GM12865 (cell line): Measurements from ENCODE around the gene ZNF687.

Source experiments
- DNase-seq: peaks from one replicate; pipeline ENCODE4 v3.0.0; 2010; ENCODE audit warnings: low read depth
- H3K4me3 ChIP-seq: 2 replicates; pipeline ENCODE4 v1.5.1; 2011; ENCODE audit warnings: mild to moderate bottlenecking, low read depth, low read length, control low read depth
- TF ChIP-seq, protein P1 (sequence below): IDR thresholded peaks from 2 replicates; pipeline ENCODE4 v1.5.1; 2011; ENCODE audit warnings: low read length, control low read depth, low read depth, inconsistent platforms; ENCODE audit not compliant: insufficient read depth; ENCODE audit errors: missing control alignments

The ZNF687 gene, protein sequence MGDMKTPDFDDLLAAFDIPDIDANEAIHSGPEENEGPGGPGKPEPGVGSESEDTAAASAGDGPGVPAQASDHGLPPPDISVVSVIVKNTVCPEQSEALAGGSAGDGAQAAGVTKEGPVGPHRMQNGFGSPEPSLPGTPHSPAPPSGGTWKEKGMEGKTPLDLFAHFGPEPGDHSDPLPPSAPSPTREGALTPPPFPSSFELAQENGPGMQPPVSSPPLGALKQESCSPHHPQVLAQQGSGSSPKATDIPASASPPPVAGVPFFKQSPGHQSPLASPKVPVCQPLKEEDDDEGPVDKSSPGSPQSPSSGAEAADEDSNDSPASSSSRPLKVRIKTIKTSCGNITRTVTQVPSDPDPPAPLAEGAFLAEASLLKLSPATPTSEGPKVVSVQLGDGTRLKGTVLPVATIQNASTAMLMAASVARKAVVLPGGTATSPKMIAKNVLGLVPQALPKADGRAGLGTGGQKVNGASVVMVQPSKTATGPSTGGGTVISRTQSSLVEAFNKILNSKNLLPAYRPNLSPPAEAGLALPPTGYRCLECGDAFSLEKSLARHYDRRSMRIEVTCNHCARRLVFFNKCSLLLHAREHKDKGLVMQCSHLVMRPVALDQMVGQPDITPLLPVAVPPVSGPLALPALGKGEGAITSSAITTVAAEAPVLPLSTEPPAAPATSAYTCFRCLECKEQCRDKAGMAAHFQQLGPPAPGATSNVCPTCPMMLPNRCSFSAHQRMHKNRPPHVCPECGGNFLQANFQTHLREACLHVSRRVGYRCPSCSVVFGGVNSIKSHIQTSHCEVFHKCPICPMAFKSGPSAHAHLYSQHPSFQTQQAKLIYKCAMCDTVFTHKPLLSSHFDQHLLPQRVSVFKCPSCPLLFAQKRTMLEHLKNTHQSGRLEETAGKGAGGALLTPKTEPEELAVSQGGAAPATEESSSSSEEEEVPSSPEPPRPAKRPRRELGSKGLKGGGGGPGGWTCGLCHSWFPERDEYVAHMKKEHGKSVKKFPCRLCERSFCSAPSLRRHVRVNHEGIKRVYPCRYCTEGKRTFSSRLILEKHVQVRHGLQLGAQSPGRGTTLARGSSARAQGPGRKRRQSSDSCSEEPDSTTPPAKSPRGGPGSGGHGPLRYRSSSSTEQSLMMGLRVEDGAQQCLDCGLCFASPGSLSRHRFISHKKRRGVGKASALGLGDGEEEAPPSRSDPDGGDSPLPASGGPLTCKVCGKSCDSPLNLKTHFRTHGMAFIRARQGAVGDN

DNA sequence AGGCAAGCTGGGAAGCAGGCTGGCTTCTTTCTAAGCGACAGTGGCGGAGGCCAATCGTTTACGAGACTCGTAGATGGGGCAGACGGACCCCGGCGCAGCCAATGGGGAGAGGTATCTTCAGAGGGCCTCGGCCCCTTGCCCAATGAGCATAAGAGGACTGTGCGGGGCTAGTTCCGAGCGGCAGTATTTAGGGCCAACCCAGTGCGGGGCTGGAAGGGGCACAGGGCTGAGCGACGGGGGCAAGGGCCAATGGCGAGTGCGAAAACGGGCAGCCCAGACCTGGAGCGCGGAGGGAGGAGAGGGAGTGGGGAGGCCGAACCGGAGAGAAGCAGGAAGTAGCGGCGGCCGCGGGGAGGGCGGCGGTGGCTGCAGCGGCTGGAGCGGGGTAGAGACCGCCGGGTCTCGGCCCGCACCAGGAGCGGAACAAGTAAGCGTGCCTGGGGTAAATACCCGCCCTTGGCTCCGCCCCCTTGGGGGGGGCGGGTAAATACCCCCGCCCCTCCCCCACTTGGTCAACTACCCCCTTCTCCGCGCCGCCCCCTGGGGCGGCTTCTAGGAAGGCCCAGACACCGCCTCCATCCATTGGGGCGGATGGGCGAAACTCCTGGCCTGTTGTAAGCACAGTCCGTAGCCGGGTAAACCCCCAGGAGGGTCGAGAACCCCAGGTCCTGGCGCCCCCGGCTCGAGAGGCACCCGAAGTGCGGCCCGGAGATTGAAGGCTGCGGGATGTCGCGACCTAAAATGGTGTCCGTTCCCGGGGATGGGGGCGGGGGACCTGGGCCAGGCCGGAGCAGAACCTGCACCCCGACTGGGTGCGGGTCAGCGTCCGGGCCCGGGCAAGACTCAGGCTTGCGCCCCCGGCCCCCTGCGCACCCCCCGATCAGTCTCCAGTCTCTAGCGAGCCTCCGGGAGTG is at the start of gene ZNF687:
Gene ZNF687 (plus strand): TSS at position 331 of the 914 bp plus-strand sequence. CDS start 3,993 bp downstream, outside the sequence.
- H3K4me3 ChIP-seq: peak within 1 kb of the TSS; percentile 85
- DNase-seq: peak; percentile 100
- TF ChIP-seq, protein P1, sequence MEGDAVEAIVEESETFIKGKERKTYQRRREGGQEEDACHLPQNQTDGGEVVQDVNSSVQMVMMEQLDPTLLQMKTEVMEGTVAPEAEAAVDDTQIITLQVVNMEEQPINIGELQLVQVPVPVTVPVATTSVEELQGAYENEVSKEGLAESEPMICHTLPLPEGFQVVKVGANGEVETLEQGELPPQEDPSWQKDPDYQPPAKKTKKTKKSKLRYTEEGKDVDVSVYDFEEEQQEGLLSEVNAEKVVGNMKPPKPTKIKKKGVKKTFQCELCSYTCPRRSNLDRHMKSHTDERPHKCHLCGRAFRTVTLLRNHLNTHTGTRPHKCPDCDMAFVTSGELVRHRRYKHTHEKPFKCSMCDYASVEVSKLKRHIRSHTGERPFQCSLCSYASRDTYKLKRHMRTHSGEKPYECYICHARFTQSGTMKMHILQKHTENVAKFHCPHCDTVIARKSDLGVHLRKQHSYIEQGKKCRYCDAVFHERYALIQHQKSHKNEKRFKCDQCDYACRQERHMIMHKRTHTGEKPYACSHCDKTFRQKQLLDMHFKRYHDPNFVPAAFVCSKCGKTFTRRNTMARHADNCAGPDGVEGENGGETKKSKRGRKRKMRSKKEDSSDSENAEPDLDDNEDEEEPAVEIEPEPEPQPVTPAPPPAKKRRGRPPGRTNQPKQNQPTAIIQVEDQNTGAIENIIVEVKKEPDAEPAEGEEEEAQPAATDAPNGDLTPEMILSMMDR: no peak

DNA sequence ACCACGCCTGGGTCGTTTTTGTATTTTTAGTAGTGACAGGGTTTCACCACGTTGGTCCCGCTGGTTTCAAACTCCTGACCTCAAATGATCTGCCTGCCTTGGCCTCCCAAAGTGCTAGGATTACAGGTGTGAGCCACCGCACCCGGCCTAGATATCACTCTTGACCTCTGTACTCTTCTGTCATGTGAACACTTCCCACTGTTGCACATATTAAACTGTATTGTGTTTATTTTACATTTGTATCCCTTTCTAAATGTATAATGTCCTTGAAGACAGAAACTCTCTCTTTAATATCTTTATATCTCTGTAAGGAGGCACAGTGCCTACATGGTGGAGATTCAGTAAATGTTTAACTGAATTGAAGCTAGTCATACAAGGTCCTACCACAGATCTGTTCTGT is 46.9 kb upstream of the ZNF687 start:
- TF ChIP-seq, protein P1: no peak
- no peak overlapping the region for H3K4me3 ChIP-seq
- DNase-seq: no peak

DNA sequence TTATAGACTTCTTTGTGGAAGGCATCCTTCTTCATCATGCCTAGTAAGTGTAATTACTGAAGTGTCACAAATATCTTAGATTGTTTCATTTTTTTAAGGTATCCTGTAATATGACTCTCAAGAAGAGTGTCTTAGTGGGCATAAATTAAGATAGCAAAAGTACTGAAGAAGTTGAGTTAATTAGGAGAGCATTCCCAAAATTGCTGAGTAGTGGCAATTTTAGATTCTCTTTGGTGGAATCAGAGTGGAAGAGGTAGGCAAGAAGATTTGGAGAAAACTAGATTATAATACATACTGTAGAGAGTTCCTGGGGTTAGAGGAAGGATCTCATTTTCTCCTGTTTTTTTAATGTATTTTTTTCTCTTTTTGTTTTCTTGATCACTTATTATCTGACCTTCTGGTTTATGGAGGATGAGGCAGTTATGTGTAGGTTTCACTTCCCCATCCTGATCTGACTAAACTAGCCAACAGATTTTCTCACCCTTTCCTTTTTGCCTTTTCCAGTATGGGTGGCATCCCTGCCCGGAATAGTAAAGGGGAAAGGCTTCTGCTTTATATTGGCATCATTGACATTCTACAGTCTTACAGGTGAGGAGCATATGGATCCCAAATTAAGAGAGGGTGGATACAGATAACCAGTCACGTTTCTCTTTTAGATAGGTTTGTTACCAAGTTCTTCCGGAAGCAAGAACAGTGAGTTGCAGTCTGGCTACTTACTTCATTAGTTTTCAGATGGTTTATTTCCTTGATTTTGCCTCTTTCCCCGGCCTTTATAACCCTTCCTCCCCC is 44.2 kb upstream of the ZNF687 start:
- H3K4me3 ChIP-seq: no peak overlapping the region
- TF ChIP-seq, protein P1: no peak
- DNase-seq: peak; percentile 39

DNA sequence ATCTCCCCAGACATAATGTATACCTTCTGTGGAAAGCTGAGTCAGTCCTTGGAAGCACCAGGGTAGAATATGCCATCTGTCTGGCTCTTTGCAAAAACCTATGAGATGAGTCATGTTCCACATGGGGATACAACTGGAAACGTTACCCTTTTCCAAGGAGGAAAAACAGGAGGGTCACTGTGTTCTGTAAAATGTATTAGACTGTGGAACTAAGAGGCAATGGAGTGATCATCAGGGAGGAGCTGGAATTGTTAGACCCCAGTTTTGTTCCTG is 43.7 kb upstream of the ZNF687 start:
- no peak overlapping the region for H3K4me3 ChIP-seq
- no peak for DNase-seq
- TF ChIP-seq, protein P1: no peak

DNA sequence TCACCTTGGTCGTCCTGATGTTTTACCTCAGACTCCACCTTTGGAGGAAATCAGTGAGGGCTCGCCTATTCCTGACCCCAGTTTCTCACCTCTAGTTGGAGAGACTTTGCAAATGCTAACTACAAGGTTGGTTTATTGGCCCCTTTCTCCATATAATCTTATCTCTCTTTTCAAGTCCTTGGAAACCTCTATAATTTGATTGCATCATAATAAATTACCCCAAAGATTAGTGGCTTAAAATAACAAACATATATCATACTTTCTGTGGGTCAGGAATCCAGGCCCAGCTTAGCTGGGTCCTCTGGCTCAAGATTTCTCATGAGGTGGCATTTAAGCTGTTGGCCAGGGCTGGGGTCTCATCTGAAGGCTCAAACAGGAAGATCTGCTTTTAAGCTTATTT is 39.7 kb upstream of the ZNF687 start:
- DNase-seq: no peak
- TF ChIP-seq, protein P1: no peak
- no peak overlapping the region for H3K4me3 ChIP-seq
